ENCODE data around the gene ATAD3C. TPM values are rescaled to one million over a fixed set of nuclear protein-coding genes. Genes with fewer than 3 reads are reported as not detected.
"Not testable (repeated sequence)": the region's sequence is repeated elsewhere in the genome, so short reads cannot be mapped to it uniquely, and the experiment has no call there.

The ATAD3C gene
- total and polyA plus RNA-seq, 12 donors, result under 0.01 to 1.4 (median 0.69) TPM; not detected in 3

- Histone ChIP-seq H3K9me3 (replicated peaks in 1 of 3) (no peaks in the 10 kb centered on the region), H3K27me3 (no peaks in the 10 kb centered on the region), H3K27ac (peak overlapping the region in 3 of 5 donors; percentile 26 to 86 (median 68)), H3K36me3 (replicated peaks in 1 of 2) (peaks cover 0 to 68% of the 10 kb centered on the region in 2 donors), H3K4me3 (no peak overlapping the region), H3K4me1 (replicated peaks in 1 of 2) (peaks cover 27 to 39% of the 10 kb centered on the region in 2 donors)
- 74 to 81% (median 78%) methylated on average over 6 to 7 of the region's 7 CpGs for WGBS, 4 donors
- no peak for DNase-seq
- intact Hi-C loops (cut with DNase I), result no loop called here
- TF ChIP-seq POLR2A (IDR thresholded peaks at IDR 0.05) (no peak), CTCF (IDR thresholded peaks at IDR 0.05) (no peak)
Measured at GRCh38 chr1:1401457-1402010, 48.0 kb upstream of the ATAD3C start.

GRCh38 chr1:1402072-1402900, 47.2 kb upstream of the ATAD3C start:
- H3K36me3 ChIP-seq (replicated peaks in 1 of 2), result peaks cover 0 to 61% of the 10 kb centered on the region in 2 donors
- peaks cover 27 to 39% of the 10 kb centered on the region in 2 donors for H3K4me1 ChIP-seq (replicated peaks in 1 of 2)
- no peaks in the 10 kb centered on the region for H3K27me3 ChIP-seq
- no peak overlapping the region for H3K4me3 ChIP-seq
- H3K9me3 ChIP-seq (replicated peaks in 1 of 3), result no peaks in the 10 kb centered on the region
- DNase-seq, result peak in 6 of 7 donors; percentile 57 to 79 (median 64)
- peak in 1 of 2 donors; percentile 22 for TF ChIP-seq POLR2A (IDR thresholded peaks at IDR 0.05)
- peak in 5 of 6 experiments; percentile 12 to 52 (median 47) for TF ChIP-seq CTCF (IDR thresholded peaks at IDR 0.05)
- H3K27ac ChIP-seq, result peak overlapping the region in 2 of 5 donors; percentile 29 to 86
- WGBS, 4 donors, result 59 to 65% (median 62%) methylated on average over 20 of the region's 20 CpGs
- intact Hi-C loops (cut with DNase I), result no loop called here

- H3K9me3 ChIP-seq (replicated peaks in 1 of 3); DNase-seq; H3K27me3 ChIP-seq; H3K4me3 ChIP-seq; intact Hi-C loops (cut with DNase I): not testable (repeated sequence)
- Histone ChIP-seq H3K36me3 (replicated peaks in 1 of 2) (peaks cover 0 to 54% of the 10 kb centered on the region in 2 donors), H3K27ac (peak overlapping the region in 1 of 5 donors; percentile 29), H3K4me1 (replicated peaks in 1 of 2) (peaks cover 26 to 36% of the 10 kb centered on the region in 2 donors)
- WGBS, 4 donors, result 85 to 90% (median 88%) methylated on average over 9 of the region's 9 CpGs
Measured at GRCh38 chr1:1402901-1403392, 46.5 kb upstream of the ATAD3C start.

GRCh38 chr1:1403653-1404052, 45.8 kb upstream of the ATAD3C start:
- intact Hi-C loops (cut with DNase I), result no loop called here
- WGBS, 4 donors, result 76 to 85% (median 81%) methylated on average over 7 of the region's 7 CpGs

More at GRCh38 chr1:1403653-1404052, 45.8 kb upstream of the ATAD3C start:
- Histone ChIP-seq H3K9me3 (replicated peaks in 1 of 3) (no peaks in the 10 kb centered on the region), H3K27ac (no peak overlapping the region), H3K36me3 (replicated peaks in 1 of 2) (peaks cover 0 to 53% of the 10 kb centered on the region in 2 donors), H3K27me3 (no peaks in the 10 kb centered on the region), H3K4me3 (no peak overlapping the region), H3K4me1 (replicated peaks in 1 of 2) (peaks cover 27 to 37% of the 10 kb centered on the region in 2 donors)
- DNase-seq, result no peak
- TF ChIP-seq CTCF (IDR thresholded peaks at IDR 0.05), result no peak
- TF ChIP-seq POLR2A (IDR thresholded peaks at IDR 0.05), result no peak

Measured in adrenal gland (tissue), 12 donors.